Astrocyte (in vitro differentiated cells and primary cell): Measurements from ENCODE around the gene NLRX1. TPM values are rescaled to one million over a fixed set of nuclear protein-coding genes. Genes with fewer than 3 reads are reported as not detected.
"Not testable (repeated sequence)": the region's sequence is repeated elsewhere in the genome, so short reads cannot be mapped to it uniquely, and the experiment has no call there.

Experiments
- DNase-seq: peaks from one replicate; pipeline ENCODE4 v3.0.0-alpha.2; 2010; ENCODE audit warnings: low read depth
- FAIRE-seq: peaks from 2 replicates; lab custom pipeline; 2011; peaks lifted over from hg19 to GRCh38; lab: Jason Lieb, UNC
- H2AFZ ChIP-seq: 2 replicates; pipeline ENCODE4 v1.6.0; 2012; ENCODE audit warnings: low read depth, low read length, inconsistent platforms
- H3K27ac ChIP-seq: 2 replicates; pipeline ENCODE4 v1.5.1; 2011; ENCODE audit warnings: low read depth, low read length, inconsistent platforms
- H3K27me3 ChIP-seq: 2 replicates; pipeline ENCODE4 v1.6.0; 2011; ENCODE audit warnings: low read length, inconsistent platforms; ENCODE audit not compliant: insufficient read depth
- H3K36me3 ChIP-seq: 2 replicates; pipeline ENCODE4 v1.5.1; 2011; ENCODE audit warnings: low read length, inconsistent platforms; ENCODE audit not compliant: insufficient read depth
- H3K4me1 ChIP-seq: 2 replicates; pipeline ENCODE4 v1.5.1; 2011; ENCODE audit warnings: low read length, inconsistent platforms; ENCODE audit not compliant: insufficient read depth
- H3K4me2 ChIP-seq: 2 replicates; pipeline ENCODE4 v1.6.0; 2012; ENCODE audit warnings: low read length, inconsistent platforms
- H3K4me3 ChIP-seq: 2 replicates; pipeline ENCODE4 v1.5.1; 2011; ENCODE audit warnings: low read depth, mild to moderate bottlenecking, low read length, inconsistent platforms; ENCODE audit not compliant: insufficient read depth
- H3K79me2 ChIP-seq: 2 replicates; pipeline ENCODE4 v1.6.0; 2012; ENCODE audit warnings: mild to moderate bottlenecking, low read length, inconsistent platforms; ENCODE audit not compliant: insufficient read depth
- H3K9ac ChIP-seq: 2 replicates; pipeline ENCODE4 v1.6.0; 2012; ENCODE audit warnings: mild to moderate bottlenecking, low read length, inconsistent platforms
- H3K9me3 ChIP-seq: 2 replicates; pipeline ENCODE4 v1.5.1; 2012; ENCODE audit warnings: low read depth, mild to moderate bottlenecking, low read length, inconsistent platforms; ENCODE audit not compliant: insufficient read depth
- H4K20me1 ChIP-seq: 2 replicates; pipeline ENCODE4 v1.6.0; 2012; ENCODE audit warnings: low read length, inconsistent platforms; ENCODE audit not compliant: insufficient read depth
- H3K27ac Mint-ChIP-seq: one replicate; pipeline ENCODE4 v1.8.0; 2021; ENCODE audit warnings: mild to moderate bottlenecking, mixed read lengths; ENCODE audit not compliant: unreplicated experiment
- H3K27me3 Mint-ChIP-seq: one replicate; pipeline ENCODE4 v1.8.0; 2021; ENCODE audit warnings: low read depth, mixed read lengths; ENCODE audit not compliant: unreplicated experiment
- H3K36me3 Mint-ChIP-seq: one replicate; pipeline ENCODE4 v1.8.0; 2021; ENCODE audit warnings: low read depth, mixed read lengths; ENCODE audit not compliant: unreplicated experiment
- H3K4me1 Mint-ChIP-seq: one replicate; pipeline ENCODE4 v1.8.0; 2021; ENCODE audit warnings: low read depth, mixed read lengths; ENCODE audit not compliant: unreplicated experiment
- H3K4me3 Mint-ChIP-seq: one replicate; pipeline ENCODE4 v1.8.0; 2021; ENCODE audit warnings: mild to moderate bottlenecking, moderate library complexity, mixed read lengths; ENCODE audit not compliant: unreplicated experiment
- H3K9me3 Mint-ChIP-seq: one replicate; pipeline ENCODE4 v1.8.0; 2021; ENCODE audit warnings: mild to moderate bottlenecking, mixed read lengths; ENCODE audit not compliant: unreplicated experiment
- EZH2 ChIP-seq: IDR thresholded peaks from 2 replicates; pipeline ENCODE4 v1.6.1; 2012; ENCODE audit warnings: mild to moderate bottlenecking, low read length, inconsistent platforms; ENCODE audit not compliant: insufficient read depth
- total RNA-seq: library from RNA; stranded (reverse); gene quantifications from 2 replicates; pipeline ENCODE4 v1.2.1, GENCODE V29; 2021
- TF ChIP-seq, protein P1 (sequence below): IDR thresholded peaks from 2 replicates; pipeline ENCODE4 v1.5.1; 2011; ENCODE audit warnings: low read depth, mild to moderate bottlenecking, inconsistent platforms, low read length, moderate library complexity; ENCODE audit not compliant: insufficient read depth

Gene NLRX1
- total RNA-seq, 1 donor from 2014 or later: 6.3 TPM

DNA sequence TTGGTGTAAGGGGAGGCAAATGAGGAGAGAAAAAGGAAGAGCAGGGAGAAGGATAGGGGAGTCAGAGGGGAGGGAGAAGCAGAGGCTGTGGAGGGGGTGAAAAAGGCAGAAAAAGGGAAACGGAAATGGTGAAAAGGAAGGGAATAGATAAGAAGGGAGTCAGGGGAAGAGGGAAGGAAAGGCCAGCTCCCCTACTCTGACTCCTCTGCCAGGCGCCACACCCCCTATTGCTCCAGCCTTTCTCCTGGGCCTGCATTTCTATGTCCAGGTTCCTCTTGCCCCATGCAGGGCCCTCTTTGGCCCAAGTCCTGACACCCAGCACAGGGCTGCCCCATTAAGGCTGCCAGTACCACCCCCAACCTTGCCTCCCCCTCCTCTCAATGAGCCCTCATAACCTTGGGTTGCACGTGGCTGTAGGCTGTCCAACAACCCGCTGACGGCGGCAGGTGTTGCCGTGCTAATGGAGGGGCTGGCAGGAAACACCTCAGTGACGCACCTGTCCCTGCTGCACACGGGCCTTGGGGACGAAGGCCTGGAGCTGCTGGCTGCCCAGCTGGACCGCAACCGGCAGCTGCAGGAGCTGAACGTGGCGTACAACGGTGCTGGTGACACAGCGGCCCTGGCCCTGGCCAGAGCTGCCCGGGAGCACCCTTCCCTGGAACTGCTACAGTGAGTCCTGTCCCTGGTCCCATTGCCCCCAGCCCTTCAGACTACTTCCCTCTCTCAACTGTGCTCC is 13.3 kb downstream of the NLRX1 start:
- H3K4me3 ChIP-seq: no peak overlapping the region
- no peak for TF ChIP-seq EZH2
- TF ChIP-seq, protein P1, sequence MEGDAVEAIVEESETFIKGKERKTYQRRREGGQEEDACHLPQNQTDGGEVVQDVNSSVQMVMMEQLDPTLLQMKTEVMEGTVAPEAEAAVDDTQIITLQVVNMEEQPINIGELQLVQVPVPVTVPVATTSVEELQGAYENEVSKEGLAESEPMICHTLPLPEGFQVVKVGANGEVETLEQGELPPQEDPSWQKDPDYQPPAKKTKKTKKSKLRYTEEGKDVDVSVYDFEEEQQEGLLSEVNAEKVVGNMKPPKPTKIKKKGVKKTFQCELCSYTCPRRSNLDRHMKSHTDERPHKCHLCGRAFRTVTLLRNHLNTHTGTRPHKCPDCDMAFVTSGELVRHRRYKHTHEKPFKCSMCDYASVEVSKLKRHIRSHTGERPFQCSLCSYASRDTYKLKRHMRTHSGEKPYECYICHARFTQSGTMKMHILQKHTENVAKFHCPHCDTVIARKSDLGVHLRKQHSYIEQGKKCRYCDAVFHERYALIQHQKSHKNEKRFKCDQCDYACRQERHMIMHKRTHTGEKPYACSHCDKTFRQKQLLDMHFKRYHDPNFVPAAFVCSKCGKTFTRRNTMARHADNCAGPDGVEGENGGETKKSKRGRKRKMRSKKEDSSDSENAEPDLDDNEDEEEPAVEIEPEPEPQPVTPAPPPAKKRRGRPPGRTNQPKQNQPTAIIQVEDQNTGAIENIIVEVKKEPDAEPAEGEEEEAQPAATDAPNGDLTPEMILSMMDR: no peak

DNA sequence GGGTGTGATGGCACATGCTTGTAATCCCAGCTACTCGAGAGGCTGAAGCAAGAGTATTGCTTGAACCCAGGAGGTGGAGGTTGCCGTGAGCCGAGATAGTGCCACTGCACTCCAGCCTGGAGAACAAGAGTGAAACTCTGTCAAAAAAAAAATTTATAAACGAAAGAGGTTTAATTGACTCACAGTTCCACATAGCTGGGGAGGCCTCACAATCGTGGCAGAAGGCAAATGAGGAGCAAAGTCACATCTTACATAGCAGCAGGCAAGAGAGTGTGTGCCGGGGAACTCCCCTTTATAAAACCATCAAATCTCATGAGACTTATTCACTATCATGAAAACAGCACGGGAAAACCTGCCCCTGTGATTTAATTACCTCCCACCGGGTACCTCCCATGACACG is 15.9 kb downstream of the NLRX1 start:
- not testable (repeated sequence) for H3K9me3 Mint-ChIP-seq, H3K79me2 ChIP-seq, H3K36me3 ChIP-seq, H3K4me2 ChIP-seq, H3K27me3 ChIP-seq, FAIRE-seq, H3K4me3 Mint-ChIP-seq, H2AFZ ChIP-seq, H3K27ac ChIP-seq, H3K9me3 ChIP-seq, H3K9ac ChIP-seq, H4K20me1 ChIP-seq, DNase-seq, H3K4me1 Mint-ChIP-seq, H3K4me3 ChIP-seq, H3K4me1 ChIP-seq, H3K27ac Mint-ChIP-seq, H3K36me3 Mint-ChIP-seq
- peaks cover 22% of the 10 kb centered on the region for H3K27me3 Mint-ChIP-seq

More for the DNA sequence above, 13.3 kb downstream of the NLRX1 start:
- Histone ChIP-seq H3K36me3 (no peaks in the 10 kb centered on the region), H3K9ac (no peak overlapping the region), H3K4me2 (no peak overlapping the region), H3K9me3 (no peaks in the 10 kb centered on the region), H2AFZ (no peak overlapping the region), H4K20me1 (no peaks in the 10 kb centered on the region), H3K79me2 (no peaks in the 10 kb centered on the region), H3K27me3 (peaks cover 4% of the 10 kb centered on the region), H3K27ac (no peak overlapping the region), H3K4me1 (peaks cover 4% of the 10 kb centered on the region)
- DNase-seq: no peak
- Mint-ChIP-seq H3K4me3 (no peak overlapping the region), H3K27me3 (peaks cover 14% of the 10 kb centered on the region), H3K9me3 (peaks cover 2% of the 10 kb centered on the region), H3K36me3 (peaks cover 9% of the 10 kb centered on the region), H3K4me1 (peaks cover 4% of the 10 kb centered on the region), H3K27ac (no peak overlapping the region)
- FAIRE-seq: no peak

DNA sequence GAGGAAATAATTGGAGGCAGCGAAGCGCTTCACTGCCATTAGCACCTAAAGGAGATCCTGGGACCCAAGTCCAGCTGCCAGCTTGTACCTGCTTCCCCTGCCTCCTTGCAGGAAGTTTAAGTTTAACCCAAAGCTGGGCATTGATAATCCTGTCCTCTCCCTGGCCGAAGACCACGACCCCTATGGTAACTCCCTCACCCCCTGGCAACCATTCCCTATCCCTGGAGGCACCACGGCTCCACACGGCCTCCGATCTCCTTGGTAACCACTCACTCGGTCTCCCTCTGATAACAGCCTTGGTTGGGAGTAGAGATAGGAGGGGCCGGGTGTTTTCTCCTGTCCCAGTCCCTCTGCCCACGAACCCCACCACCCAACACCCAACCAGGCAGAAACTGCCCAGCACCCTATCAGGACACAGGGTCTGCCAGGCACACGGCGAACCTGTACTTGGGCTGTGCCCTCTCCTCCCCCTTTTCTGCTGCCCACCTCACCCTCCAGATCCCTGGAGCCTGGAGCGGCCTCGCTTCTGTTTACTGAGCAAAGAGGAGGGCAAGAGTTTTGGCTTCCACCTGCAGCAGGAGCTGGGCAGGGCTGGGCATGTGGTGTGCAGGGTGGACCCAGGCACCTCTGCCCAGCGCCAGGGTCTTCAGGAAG is 17.6 kb downstream of the NLRX1 start:
- Histone ChIP-seq H3K4me2 (no peak overlapping the region), H3K36me3 (no peaks in the 10 kb centered on the region), H3K79me2 (no peaks in the 10 kb centered on the region), H4K20me1 (no peaks in the 10 kb centered on the region), H3K9ac (no peak overlapping the region), H3K4me3 (no peak overlapping the region), H3K27me3 (peaks cover 4% of the 10 kb centered on the region), H3K27ac (no peak overlapping the region), H3K9me3 (no peaks in the 10 kb centered on the region), H3K4me1 (no peaks in the 10 kb centered on the region), H2AFZ (no peak overlapping the region)
- FAIRE-seq (no peak), DNase-seq (no peak)
- H3K4me1 Mint-ChIP-seq: no peaks in the 10 kb centered on the region
- H3K9me3 Mint-ChIP-seq: no peaks in the 10 kb centered on the region
- H3K27ac Mint-ChIP-seq: no peak overlapping the region
- no peak for TF ChIP-seq EZH2
- TF ChIP-seq, protein P1: no peak
- H3K4me3 Mint-ChIP-seq: no peak overlapping the region
- peaks cover 27% of the 10 kb centered on the region for H3K27me3 Mint-ChIP-seq
- H3K36me3 Mint-ChIP-seq: peaks cover 5% of the 10 kb centered on the region
